GM12878 (cell line): ENCODE data around the gene SYNGR2. TPM values are rescaled to one million over a fixed set of nuclear protein-coding genes. Genes with fewer than 3 reads are reported as not detected.

ENCODE experiments used
- BACH1 ChIP-seq: fragments of 450-650 bp; IDR thresholded peaks from 2 replicates; pipeline ENCODE4 v1.6.1; 2017; ENCODE audit warnings: mild to moderate bottlenecking, borderline replicate concordance
- BRCA1 ChIP-seq: IDR thresholded peaks from 2 replicates; pipeline ENCODE4 v1.6.1; 2011; ENCODE audit warnings: low read depth, low read length, improper control_type of control experiment
- CBFB ChIP-seq: IDR thresholded peaks from 2 replicates; pipeline ENCODE4 v1.6.1; 2016; ENCODE audit warnings: antibody characterized with exemption, low read depth
- CBX5 ChIP-seq: sonication (generic); IDR thresholded peaks from 2 replicates; pipeline ENCODE4 v1.6.1; 2016; ENCODE audit warnings: low read depth, moderate library complexity, mild to moderate bottlenecking, inconsistent platforms
- CHD2 ChIP-seq: IDR thresholded peaks from 2 replicates; pipeline ENCODE4 v1.6.1; 2011; ENCODE audit warnings: low read depth, low read length, improper control_type of control experiment, borderline replicate concordance
- CREB1 ChIP-seq: IDR thresholded peaks from 2 replicates; pipeline ENCODE4 v1.6.1; 2012; ENCODE audit warnings: low read depth, mild to moderate bottlenecking, inconsistent platforms
- E4F1 ChIP-seq: fragments of 450-650 bp; IDR thresholded peaks from 2 replicates; pipeline ENCODE4 v1.6.1; 2018; ENCODE audit warnings: borderline replicate concordance, mild to moderate bottlenecking; ENCODE audit not compliant: partially characterized antibody
- ELK1 ChIP-seq: IDR thresholded peaks from 2 replicates; pipeline ENCODE4 v1.6.1; 2012; ENCODE audit warnings: low read depth, low read length, improper control_type of control experiment
- GABPA ChIP-seq: IDR thresholded peaks from 2 replicates; pipeline ENCODE4 v1.6.1; 2014; ENCODE audit warnings: antibody characterized with exemption, low read depth, mild to moderate bottlenecking, inconsistent platforms
- HDGF ChIP-seq: fragments of 450-650 bp; IDR thresholded peaks from 2 replicates; pipeline ENCODE4 v1.6.1; 2016; ENCODE audit warnings: antibody characterized with exemption
- JUND ChIP-seq: IDR thresholded peaks from 2 replicates; pipeline ENCODE4 v1.6.1; 2012; ENCODE audit warnings: low read depth, mild to moderate bottlenecking, low read length, improper control_type of control experiment, moderate library complexity
- LARP7 ChIP-seq: fragments of 450-650 bp; IDR thresholded peaks from 2 replicates; pipeline ENCODE4 v1.6.1; 2017; ENCODE audit warnings: mild to moderate bottlenecking
- MEF2B ChIP-seq: fragments of 450-650 bp; IDR thresholded peaks from 2 replicates; pipeline ENCODE4 v1.6.1; 2018; ENCODE audit warnings: mild to moderate bottlenecking, moderate library complexity; ENCODE audit not compliant: partially characterized antibody, poor library complexity, severe bottlenecking
- NFIC ChIP-seq: IDR thresholded peaks from 2 replicates; pipeline ENCODE4 v1.6.1; 2012; ENCODE audit warnings: low read depth, mild to moderate bottlenecking, inconsistent platforms, low read length, moderate library complexity
- NFYB ChIP-seq: IDR thresholded peaks from 2 replicates; pipeline ENCODE4 v1.6.1; 2011; ENCODE audit warnings: low read depth, mild to moderate bottlenecking, low read length, improper control_type of control experiment, moderate library complexity; ENCODE audit not compliant: insufficient read depth
- PKNOX1 ChIP-seq: fragments of 450-650 bp; IDR thresholded peaks from 2 replicates; pipeline ENCODE4 v1.6.1; 2016; ENCODE audit warnings: mild to moderate bottlenecking
- POLR2AphosphoS2 ChIP-seq: IDR thresholded peaks from 2 replicates; pipeline ENCODE4 v1.6.1; 2011; ENCODE audit warnings: low read depth, mild to moderate bottlenecking, low read length, improper control_type of control experiment, moderate library complexity
- RAD51 ChIP-seq: fragments of 450-650 bp; IDR thresholded peaks from 2 replicates; pipeline ENCODE4 v1.6.1; 2016; ENCODE audit warnings: moderate library complexity, mild to moderate bottlenecking, inconsistent platforms
- RB1 ChIP-seq: fragments of 450-650 bp; formaldehyde crosslinking; IDR thresholded peaks from 2 replicates; pipeline ENCODE4 v1.6.1; 2017; ENCODE audit warnings: mild to moderate bottlenecking, borderline replicate concordance
- RBBP5 ChIP-seq: fragments of 200-600 bp; sonication (generic); conservative IDR thresholded peaks from 2 replicates; pipeline ENCODE4 v1.6.1; 2016
- ZBTB11 ChIP-seq: fragments of 450-650 bp; formaldehyde crosslinking; IDR thresholded peaks from 2 replicates; pipeline ENCODE4 v1.5.0; 2022; ENCODE audit warnings: mild to moderate bottlenecking, missing genetic modification characterization
- polyA plus RNA-seq, 11 experiments: library from polyadenylated mRNA; depleted of rRNA in 4 of 11; unstranded in 6 of 11; stranded (reverse) in 5 of 11; fragments of >200 nt; fragmentation: Nextera tagmentation in 4 of 11; fragmentation: Illumina TruSeq in 1 of 11; extraction: Ambion mirVana in 4 of 11; extraction: Trizol in 1 of 11; gene quantifications; 1 replicate in 1 of 11; 2 replicates in 10 of 11; pipeline versions ENCODE4 v1.2.1 to v1.2.3, GENCODE V29; 2011 to 2016; ENCODE audit warnings: inconsistent platforms in 2 of 11, missing spikeins in 2 of 11, low read depth in 1 of 11
- total RNA-seq, 4 experiments: library from RNA; depleted of rRNA in 3 of 4; stranded (reverse); fragments of >200 nt in 3 of 4; fragmentation: Illumina TruSeq in 1 of 4; extraction: Trizol in 1 of 4; gene quantifications; 2 replicates each; pipeline versions ENCODE4 v1.2.1 to v1.2.3, GENCODE V29; 2013 to 2021

SYNGR2 gene
- total and polyA plus RNA-seq, 10 of the 15 experiments (the other 5 are each of a cell fraction or from before 2014, with no cell fraction given): 4.4 to 529 (median 261) TPM

- TF ChIP-seq ELK1 (no peak), BACH1 (no peak), MEF2B (no peak), POLR2AphosphoS2 (peak; percentile 95), PKNOX1 (peak; percentile 85), RAD51 (no peak), CBX5 (no peak), HDGF (peak; percentile 77; the same call in 1 of the 2 replicates), RB1 (peak; percentile 98; the same call in 1 of the 2 replicates), JUND (no peak; the same call in 1 of the 2 replicates), NFIC (no peak), NFYB (peak; percentile 92), E4F1 (no peak), CHD2 (peak; percentile 89), ZBTB11 (CRISPR knock-in tag) (no peak), CREB1 (peak; percentile 49; the same call in 1 of the 2 replicates), GABPA (no peak), RBBP5 (no peak), LARP7 (peak; percentile 29), CBFB (peak; percentile 80), BRCA1 (no peak)
Observed at GRCh38 chr17:78186692-78187595, 18.6 kb downstream of the SYNGR2 start, which contains the start of the genes AFMID and TK1 (continued).
